Measurements from ENCODE around the gene SLC13A2.
"Not testable (repeated sequence)": the region's sequence is repeated elsewhere in the genome, so short reads cannot be mapped to it uniquely, and the experiment has no call there.

SLC13A2 gene

DNA sequence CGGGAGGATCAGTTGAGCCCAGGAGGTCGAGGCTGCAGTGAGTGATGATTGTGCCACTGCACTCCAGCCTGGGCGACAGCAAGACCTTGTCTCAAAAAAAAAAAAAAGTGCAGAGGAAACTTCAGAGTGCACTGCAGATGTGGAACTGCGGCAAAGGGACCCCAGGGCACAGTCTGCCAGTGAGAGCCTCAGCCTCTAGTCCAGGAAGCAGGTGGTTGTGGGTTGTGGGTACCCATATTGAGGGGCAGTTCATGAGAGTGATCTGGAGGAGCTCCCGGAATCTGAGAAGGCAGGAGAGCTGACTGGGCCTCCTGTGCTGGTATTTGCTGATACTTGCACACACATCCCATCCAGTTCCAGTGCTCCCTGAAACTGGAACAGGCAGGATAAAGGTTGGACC, 45.8 kb downstream of the SLC13A2 start:
- H3K9me2 ChIP-seq (replicated peaks; ENCODE audit: low read depth, low read length): no peaks in the 10 kb centered on the region
- H3K27me3 ChIP-seq (ENCODE audit: insufficient read depth, low read length, poor library complexity, severe bottlenecking): no peaks in the 10 kb centered on the region
- H2AFZ ChIP-seq (ENCODE audit: low read length): no peak overlapping the region
- peaks cover 26% of the 10 kb centered on the region for H3K4me1 ChIP-seq (ENCODE audit: insufficient read depth, low read length, poor library complexity, severe bottlenecking)
- no peaks in the 10 kb centered on the region for H3K9me3 ChIP-seq (ENCODE audit: insufficient read depth, low read depth, low read length)
- H4K20me1 ChIP-seq (ENCODE audit: insufficient read depth, low read length, poor library complexity, severe bottlenecking): no peaks in the 10 kb centered on the region
- H3K36me3 ChIP-seq (ENCODE audit: insufficient read depth, low read length): no peaks in the 10 kb centered on the region
- H3K4me3 ChIP-seq (ENCODE audit: low read length, poor library complexity, severe bottlenecking): peak overlapping the region; percentile 35
- peak overlapping the region; percentile 37 for H3K9ac ChIP-seq (ENCODE audit: low read depth, low read length, poor library complexity, severe bottlenecking)
- TF ChIP-seq CTCF (conservative IDR thresholded peaks at IDR 0.05; ENCODE audit: low read length) (no peak), EZH2phosphoT487 (IDR thresholded peaks at IDR 0.05; ENCODE audit: borderline replicate concordance) (no peak)
- H3F3A ChIP-seq (ENCODE audit: low read depth): no peaks in the 10 kb centered on the region
- H3K79me2 ChIP-seq (ENCODE audit: insufficient read depth, low read length): no peaks in the 10 kb centered on the region
- peak overlapping the region; percentile 74 for H3K4me2 ChIP-seq (ENCODE audit: low read depth, low read length, poor library complexity, severe bottlenecking)

GRCh38 chr17:28520687-28521086, 47.2 kb downstream of the SLC13A2 start:
- no peaks in the 10 kb centered on the region for H3K9me3 ChIP-seq (ENCODE audit: insufficient read depth, low read depth, low read length)
- H3K9me2 ChIP-seq (replicated peaks; ENCODE audit: low read depth, low read length): no peaks in the 10 kb centered on the region
- no peaks in the 10 kb centered on the region for H4K20me1 ChIP-seq (ENCODE audit: insufficient read depth, low read length, poor library complexity, severe bottlenecking)
- no peaks in the 10 kb centered on the region for H3F3A ChIP-seq (ENCODE audit: low read depth)
- H3K4me3 ChIP-seq (ENCODE audit: low read length, poor library complexity, severe bottlenecking): no peak overlapping the region
- no peak overlapping the region for H3K4me2 ChIP-seq (ENCODE audit: low read depth, low read length, poor library complexity, severe bottlenecking)
- H3K9ac ChIP-seq (ENCODE audit: low read depth, low read length, poor library complexity, severe bottlenecking): no peak overlapping the region
- H2AFZ ChIP-seq (ENCODE audit: low read length): no peak overlapping the region
- no peaks in the 10 kb centered on the region for H3K36me3 ChIP-seq (ENCODE audit: insufficient read depth, low read length)
- peaks cover 26% of the 10 kb centered on the region for H3K4me1 ChIP-seq (ENCODE audit: insufficient read depth, low read length, poor library complexity, severe bottlenecking)
- H3K79me2 ChIP-seq (ENCODE audit: insufficient read depth, low read length): no peaks in the 10 kb centered on the region
- no peaks in the 10 kb centered on the region for H3K27me3 ChIP-seq (ENCODE audit: insufficient read depth, low read length, poor library complexity, severe bottlenecking)
- TF ChIP-seq CTCF (conservative IDR thresholded peaks at IDR 0.05; ENCODE audit: low read length): no peak
- TF ChIP-seq EZH2phosphoT487 (IDR thresholded peaks at IDR 0.05; ENCODE audit: borderline replicate concordance): no peak

GRCh38 chr17:28521311-28522085, 48.1 kb downstream of the SLC13A2 start:
- TF ChIP-seq EZH2phosphoT487 (IDR thresholded peaks at IDR 0.05; ENCODE audit: borderline replicate concordance): no peak
- TF ChIP-seq CTCF (conservative IDR thresholded peaks at IDR 0.05; ENCODE audit: low read length): no peak
- Histone ChIP-seq H3K4me1 (ENCODE audit: insufficient read depth, low read length, poor library complexity, severe bottlenecking) (peaks cover 26% of the 10 kb centered on the region), H4K20me1 (ENCODE audit: insufficient read depth, low read length, poor library complexity, severe bottlenecking) (no peaks in the 10 kb centered on the region), H3K36me3 (ENCODE audit: insufficient read depth, low read length) (no peaks in the 10 kb centered on the region), H3K27me3 (ENCODE audit: insufficient read depth, low read length, poor library complexity, severe bottlenecking) (no peaks in the 10 kb centered on the region), H2AFZ (ENCODE audit: low read length) (no peak overlapping the region), H3K9me3 (ENCODE audit: insufficient read depth, low read depth, low read length) (no peaks in the 10 kb centered on the region), H3F3A (ENCODE audit: low read depth) (no peaks in the 10 kb centered on the region), H3K9me2 (replicated peaks; ENCODE audit: low read depth, low read length) (no peaks in the 10 kb centered on the region), H3K9ac (ENCODE audit: low read depth, low read length, poor library complexity, severe bottlenecking) (no peak overlapping the region), H3K4me3 (ENCODE audit: low read length, poor library complexity, severe bottlenecking) (no peak overlapping the region), H3K4me2 (ENCODE audit: low read depth, low read length, poor library complexity, severe bottlenecking) (no peak overlapping the region), H3K79me2 (ENCODE audit: insufficient read depth, low read length) (no peaks in the 10 kb centered on the region)

GRCh38 chr17:28522281-28522680, 48.8 kb downstream of the SLC13A2 start:
- H3K79me2 ChIP-seq (ENCODE audit: insufficient read depth, low read length); H3K27me3 ChIP-seq (ENCODE audit: insufficient read depth, low read length, poor library complexity, severe bottlenecking); H3K9ac ChIP-seq (ENCODE audit: low read depth, low read length, poor library complexity, severe bottlenecking); H2AFZ ChIP-seq (ENCODE audit: low read length); H3F3A ChIP-seq (ENCODE audit: low read depth); H4K20me1 ChIP-seq (ENCODE audit: insufficient read depth, low read length, poor library complexity, severe bottlenecking); H3K4me2 ChIP-seq (ENCODE audit: low read depth, low read length, poor library complexity, severe bottlenecking); H3K4me3 ChIP-seq (ENCODE audit: low read length, poor library complexity, severe bottlenecking); H3K9me3 ChIP-seq (ENCODE audit: insufficient read depth, low read depth, low read length); H3K9me2 ChIP-seq (replicated peaks; ENCODE audit: low read depth, low read length); H3K36me3 ChIP-seq (ENCODE audit: insufficient read depth, low read length): not testable (repeated sequence)
- peaks cover 26% of the 10 kb centered on the region for H3K4me1 ChIP-seq (ENCODE audit: insufficient read depth, low read length, poor library complexity, severe bottlenecking)

Measured in Loucy (cell line).